ENCODE measurements around the gene FGGY.

FGGY gene

GRCh38 chr1:59755069-59755685 lies 458.3 kb downstream of the FGGY start:
- DNase-seq, result no peak

GRCh38 chr1:59757197-59757747 lies 460.4 kb downstream of the FGGY start:
- no peak for DNase-seq

DNA sequence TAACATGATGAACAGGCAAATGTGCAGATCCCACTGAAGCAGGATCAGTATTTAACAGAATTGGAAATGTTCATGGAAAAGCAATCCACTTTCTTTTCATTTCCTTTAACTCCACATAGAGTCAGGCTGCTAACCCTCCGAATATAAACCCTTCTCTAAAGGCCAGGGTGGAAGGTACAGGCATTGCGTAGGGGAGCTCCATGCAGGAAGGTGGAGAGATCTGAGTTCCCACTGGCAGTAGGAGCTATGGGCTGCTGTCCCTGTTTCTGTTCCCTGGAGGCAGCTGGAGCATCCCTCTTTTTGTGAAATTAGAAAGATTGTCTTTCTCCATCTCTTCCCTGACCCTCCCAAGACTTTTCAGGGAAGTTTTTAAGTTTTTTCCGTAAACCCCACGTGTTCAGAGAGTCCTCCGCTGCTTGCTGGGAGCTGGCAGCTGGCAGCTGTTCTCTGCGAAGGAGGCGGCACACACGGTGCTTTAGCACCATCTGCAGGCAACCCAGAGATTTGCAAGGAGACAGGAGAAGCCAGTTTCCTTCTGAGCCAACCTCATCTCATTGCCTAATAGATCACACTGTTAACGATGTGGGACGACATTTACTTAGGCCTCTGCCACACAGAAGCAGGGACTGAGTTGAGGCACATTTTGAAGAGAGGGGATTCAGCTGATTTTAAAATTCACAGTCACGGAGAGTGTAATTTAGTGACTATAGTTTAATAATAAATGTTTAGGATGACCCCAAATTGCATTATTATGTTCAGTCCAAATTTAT lies 462.4 kb downstream of the FGGY start:
- DNase-seq, result peak; percentile 82

GRCh38 chr1:59761443-59761842 lies 464.5 kb downstream of the FGGY start:
- peak; percentile 12 for DNase-seq

DNA sequence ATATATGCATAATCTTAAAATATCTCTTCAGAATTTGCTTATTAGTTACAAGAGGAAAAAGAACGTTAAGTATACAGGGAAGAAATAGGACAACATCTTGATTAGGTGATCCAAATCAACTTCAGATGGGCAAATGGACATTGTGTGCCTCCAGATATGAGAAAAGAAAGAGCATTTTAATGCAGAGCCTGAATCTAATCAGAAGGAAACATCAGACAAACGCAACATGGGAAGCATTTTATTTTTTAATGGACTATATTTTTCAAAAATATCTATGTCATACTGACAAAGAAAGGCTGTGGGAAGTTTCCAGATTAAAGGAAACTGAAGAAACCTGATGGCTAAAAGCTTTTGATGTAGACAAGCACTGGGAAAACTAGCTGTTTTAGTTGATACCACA lies 466.5 kb downstream of the FGGY start:
- no peak for DNase-seq

DNA sequence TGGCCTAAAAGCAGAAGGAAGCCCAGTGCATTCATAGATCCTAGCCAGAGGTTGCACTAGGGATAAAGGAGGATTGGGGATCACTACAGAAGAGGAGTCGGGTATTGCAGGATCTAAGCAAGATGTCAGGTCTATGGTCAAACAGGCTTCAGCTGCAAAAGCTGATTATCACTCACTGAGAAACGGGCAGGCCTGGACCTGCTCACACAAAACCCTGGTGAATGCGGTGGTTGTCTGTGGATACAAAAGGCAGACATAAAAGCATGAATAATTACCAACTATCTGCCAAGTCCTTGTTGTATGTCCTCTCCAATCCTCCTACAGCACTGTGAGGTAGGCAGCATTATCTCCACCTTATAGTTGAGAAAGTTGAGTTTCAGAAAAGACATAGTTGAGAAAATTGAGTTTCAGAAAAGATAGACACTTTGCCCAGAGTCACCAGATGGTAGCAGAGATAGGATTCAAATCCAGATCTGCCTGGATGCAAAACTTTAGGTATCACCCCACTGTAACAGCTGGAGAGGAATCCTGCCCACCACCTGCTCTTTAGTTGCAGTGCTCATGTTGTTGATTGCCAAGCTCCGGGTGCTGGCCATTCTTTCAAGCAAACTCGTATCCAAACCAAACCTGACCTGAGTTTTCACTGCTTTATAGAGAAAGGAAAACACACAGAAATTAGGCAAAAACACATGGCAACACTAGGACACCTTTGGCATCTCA lies 468.3 kb downstream of the FGGY start:
- DNase-seq, result peak; percentile 94

DNA sequence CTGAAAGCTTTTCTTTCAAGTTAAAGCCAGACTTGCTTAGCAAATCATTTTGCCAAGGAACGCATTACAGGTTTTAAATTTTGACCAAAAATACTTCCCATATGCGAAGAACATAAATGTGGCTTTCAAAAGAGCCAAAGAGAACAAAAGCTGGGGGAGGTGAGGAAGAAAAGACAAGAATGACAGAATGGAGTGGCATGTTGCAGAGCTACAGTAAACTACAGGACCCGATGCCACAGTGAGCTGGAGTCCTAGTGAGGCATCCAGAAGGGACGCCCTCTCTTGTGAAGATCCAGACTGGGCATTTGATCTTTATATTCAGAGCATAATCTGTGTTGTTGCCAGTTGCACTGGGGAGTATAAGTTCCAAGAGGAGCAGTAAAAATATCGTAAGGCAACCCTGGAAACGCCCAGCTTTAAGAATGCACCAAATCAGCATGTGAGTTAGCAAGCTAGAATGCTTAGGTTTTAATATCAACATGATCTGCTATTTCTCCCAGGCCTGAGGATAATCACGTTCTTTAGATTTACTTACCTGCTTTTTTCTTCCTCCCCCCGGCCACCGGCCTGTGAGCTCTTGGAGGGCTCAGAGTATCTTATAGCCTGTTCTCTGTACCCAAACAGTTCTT lies 469.4 kb downstream of the FGGY start:
- DNase-seq, result peak; percentile 20

DNA sequence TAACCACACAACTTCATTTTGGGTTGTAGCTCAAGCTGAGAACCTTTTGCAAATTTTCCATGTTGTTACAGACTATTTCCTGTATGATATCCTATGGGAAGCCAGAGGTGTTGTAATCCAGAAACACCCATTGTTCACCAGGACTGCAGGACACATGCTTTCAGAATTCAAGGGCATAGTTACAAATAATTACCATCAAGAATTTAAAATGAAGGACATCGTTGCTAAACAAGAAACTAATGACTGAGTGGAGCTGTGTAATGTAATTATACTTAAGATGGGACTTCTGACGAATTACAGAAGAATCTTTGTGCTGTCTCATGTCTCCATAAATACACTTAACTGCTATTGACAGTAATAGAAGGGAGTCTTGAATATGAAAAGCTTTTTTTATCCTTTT lies 470.2 kb downstream of the FGGY start:
- peak; percentile 57 for DNase-seq

GRCh38 chr1:59768792-59769735 lies 472.2 kb downstream of the FGGY start:
- peak; percentile 94 for DNase-seq

GRCh38 chr1:59769736-59770095 lies 472.8 kb downstream of the FGGY start:
- peak; percentile 28 for DNase-seq

GRCh38 chr1:59771361-59771760 lies 474.5 kb downstream of the FGGY start:
- no peak for DNase-seq

DNA sequence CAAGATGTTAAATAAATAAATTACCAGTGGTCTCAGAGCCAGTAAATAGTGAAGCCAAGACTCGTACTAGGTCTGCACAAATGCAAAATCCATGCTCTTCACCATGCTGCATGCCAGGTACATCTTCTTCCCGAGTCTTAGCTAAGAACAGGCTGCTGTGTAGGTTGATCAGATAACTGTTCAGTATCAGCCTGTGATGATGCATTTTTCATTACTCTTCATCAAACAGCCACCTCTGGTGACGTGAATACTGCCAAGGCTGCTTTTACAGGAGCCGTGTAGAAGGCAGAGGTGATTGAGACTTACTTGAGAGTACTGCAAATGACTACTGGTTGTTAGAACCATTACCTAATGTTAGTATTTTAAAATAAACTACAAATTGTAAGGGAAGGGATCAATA lies 478.6 kb downstream of the FGGY start:
- no peak for DNase-seq

DNA sequence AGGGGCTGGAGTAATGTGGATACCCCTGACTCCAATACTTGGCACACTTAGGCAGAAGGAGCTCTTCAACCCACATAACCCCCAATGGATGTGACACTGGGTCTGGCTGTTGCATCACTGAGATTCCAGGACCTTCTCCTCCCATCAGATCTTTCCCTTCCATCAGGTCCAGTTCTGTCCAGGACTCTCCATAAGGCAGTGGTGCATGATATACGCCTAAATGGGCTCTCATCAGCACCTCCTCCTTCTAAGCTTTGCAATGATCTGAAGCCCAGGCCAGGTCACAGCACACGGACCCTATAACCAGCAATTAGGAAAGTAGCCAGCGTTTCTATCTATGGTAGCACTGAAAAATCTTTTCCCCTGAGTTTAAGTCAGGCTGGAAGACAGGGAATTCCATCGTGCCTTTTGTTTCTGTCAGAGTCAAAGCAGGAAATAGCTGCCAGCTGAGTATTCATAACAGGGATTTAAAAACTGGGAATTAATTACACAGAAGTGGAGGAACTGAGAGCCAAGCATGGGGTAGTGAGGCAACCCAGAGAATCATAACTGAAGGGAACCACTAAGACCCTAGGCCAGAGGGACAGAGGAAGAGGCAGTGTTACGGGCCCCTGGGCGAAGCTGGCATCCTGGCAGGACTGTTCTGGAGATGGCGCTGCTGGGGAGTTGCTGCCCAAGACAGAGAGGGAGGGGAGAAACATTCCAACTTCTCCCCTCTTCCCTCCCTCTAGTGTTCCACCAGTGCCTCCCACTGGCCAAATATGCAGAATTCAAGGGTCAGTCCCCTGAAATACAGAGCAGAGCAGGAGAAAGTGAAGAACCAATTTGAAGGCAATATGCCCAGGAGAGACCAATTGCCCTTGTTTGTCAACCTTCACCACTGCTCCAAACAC lies 480.3 kb downstream of the FGGY start:
- peak; percentile 31 for DNase-seq

- peak; percentile 9 for DNase-seq
Measured at GRCh38 chr1:59779949-59780348, 483.1 kb downstream of the FGGY start.

DNA sequence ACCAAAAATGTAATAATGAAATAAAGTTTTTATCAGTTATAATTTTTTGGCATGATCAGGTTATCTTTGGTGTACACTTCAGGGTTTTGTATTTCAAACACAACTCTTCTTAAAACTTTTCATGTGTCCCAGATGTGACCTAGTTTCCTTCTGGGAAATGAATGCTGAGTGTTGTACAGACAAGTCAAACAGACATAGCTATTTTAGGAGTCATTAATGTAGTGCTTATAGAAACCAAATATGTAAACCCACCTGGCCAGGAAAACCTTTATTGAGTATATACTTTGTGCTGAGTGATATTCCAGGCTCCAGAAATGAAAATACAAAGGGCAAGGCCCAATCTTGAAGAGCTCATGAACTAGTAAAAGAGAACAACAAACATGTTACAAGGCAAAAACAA lies 491.9 kb downstream of the FGGY start:
- no peak for DNase-seq

- no peak for DNase-seq
Measured at GRCh38 chr1:59798600-59798999, 501.7 kb downstream of the FGGY start.

GRCh38 chr1:59803458-59804038 lies 506.7 kb downstream of the FGGY start:
- DNase-seq, result no peak

DNA sequence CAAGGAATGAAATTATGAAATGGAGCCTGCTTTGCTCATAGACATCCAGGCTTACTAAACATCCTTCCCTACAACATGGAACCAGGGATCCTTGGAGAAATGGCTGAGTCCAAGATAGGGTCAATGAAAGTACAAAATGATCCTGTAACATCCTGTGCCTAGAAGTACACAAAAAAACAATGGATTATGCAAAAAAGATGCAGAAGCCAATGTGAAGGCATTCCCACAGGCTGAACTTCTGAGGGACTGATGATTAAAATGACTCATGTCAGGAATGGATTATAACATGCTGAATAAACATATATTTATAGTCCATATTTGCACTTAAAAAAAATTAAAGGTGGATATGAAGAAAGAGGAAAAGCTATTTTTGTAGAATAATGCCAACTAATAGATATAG lies 507.4 kb downstream of the FGGY start:
- no peak for DNase-seq

GRCh38 chr1:59805554-59805953 lies 508.7 kb downstream of the FGGY start:
- DNase-seq, result no peak
